GM12891 (cell line): ENCODE results near the gene THAP6.

ENCODE experiments used
- POLR2A ChIP-seq: IDR thresholded peaks from 2 replicates; pipeline ENCODE4 v1.6.1; 2011; ENCODE audit warnings: low read depth, low read length, control low read depth
- POLR2AphosphoS5 ChIP-seq: IDR thresholded peaks from 2 replicates; pipeline ENCODE4 v1.6.1; 2011; ENCODE audit warnings: low read depth, low read length, control low read depth
- TAF1 ChIP-seq: IDR thresholded peaks from 2 replicates; pipeline ENCODE4 v1.6.1; 2011; ENCODE audit warnings: low read depth, low read length, control low read depth

DNA sequence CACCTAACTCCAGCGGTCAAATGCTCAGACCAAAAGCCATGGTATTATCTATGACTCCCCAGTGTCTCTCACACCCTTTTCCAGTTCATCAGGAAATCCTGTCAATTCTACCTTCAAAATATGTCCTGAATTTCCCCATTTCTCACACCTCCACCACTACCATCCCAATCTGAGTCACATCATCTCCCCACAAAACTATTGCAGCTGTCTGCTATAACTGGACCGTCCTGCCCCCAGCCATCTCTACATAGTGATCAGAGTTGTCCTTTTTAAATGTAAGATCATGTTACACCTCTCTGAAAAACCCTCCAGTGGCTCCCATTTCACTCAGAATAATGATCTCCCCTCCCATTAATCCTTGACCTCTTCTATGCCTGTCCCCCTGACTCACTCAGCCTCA is 34.7 kb downstream of the THAP6 start:
- TF ChIP-seq POLR2A, result no peak
- TF ChIP-seq POLR2AphosphoS5, result no peak
- TF ChIP-seq TAF1, result no peak
